Activated CD8-positive, alpha-beta T cell treated with anti-CD3 and anti-CD28 coated beads, Interleukin-2, amount 10 ng/mL, durations not matched to agents 7 days and 5 days (primary cell): ENCODE data around the gene LDLRAD3. TPM values are rescaled to one million over a fixed set of nuclear protein-coding genes. Genes with fewer than 3 reads are reported as not detected.

ENCODE experiments used
- ATAC-seq: fragments of 150-1000 bp; cut with Tn5 transposase; one replicate; pipeline ENCODE4 v1.10.0; 2021; ENCODE audit warnings: moderate library complexity
- CTCF ChIA-PET: fragments of 350-600 bp; sonication (Branson Sonifier 250); formaldehyde crosslinking; loops from one replicate; lab custom pipeline; 2021; ENCODE audit warnings: antibody characterized with exemption; lab: Charles Lee
- POLR2A ChIA-PET: fragments of 350-600 bp; sonication (Branson Sonifier 250); formaldehyde crosslinking; loops from one replicate; lab custom pipeline; 2021; ENCODE audit warnings: antibody characterized with exemption; lab: Charles Lee
- DNase-seq: peaks from one replicate; pipeline ENCODE4 v3.0.0-alpha.2; 2020
- H3K27ac Mint-ChIP-seq: one replicate; pipeline ENCODE4 v1.8.0; 2021; ENCODE audit warnings: mild to moderate bottlenecking, mixed read lengths
- H3K27me3 Mint-ChIP-seq: one replicate; pipeline ENCODE4 v1.8.0; 2021; ENCODE audit warnings: low read depth, mixed read lengths
- H3K36me3 Mint-ChIP-seq: one replicate; pipeline ENCODE4 v1.8.0; 2021; ENCODE audit warnings: low read depth, mixed read lengths
- H3K4me1 Mint-ChIP-seq: one replicate; pipeline ENCODE4 v1.8.0; 2021; ENCODE audit warnings: low read depth, mixed read lengths
- H3K4me3 Mint-ChIP-seq: one replicate; pipeline ENCODE4 v1.8.0; 2021; ENCODE audit warnings: mild to moderate bottlenecking, mixed read lengths
- H3K9me3 Mint-ChIP-seq: one replicate; pipeline ENCODE4 v1.8.0; 2022; ENCODE audit warnings: mixed read lengths; ENCODE audit not compliant: insufficient read depth
- total RNA-seq, 2 experiments: library from RNA; stranded (reverse); gene quantifications; one replicate each; pipeline ENCODE4 v1.2.3, GENCODE V29; 2021

LDLRAD3 gene
- total RNA-seq, 2 experiments from 2014 or later, result 0.21 TPM; not detected in 1

GRCh38 chr11:36061471-36061870, 117.6 kb downstream of the LDLRAD3 start:
- POLR2A ChIA-PET, result no interaction called here
- H3K36me3 Mint-ChIP-seq, result no peaks in the 10 kb centered on the region

GRCh38 chr11:36062796-36063365, 119.0 kb downstream of the LDLRAD3 start:
- H3K4me3 Mint-ChIP-seq, result no peak overlapping the region
- no peaks in the 10 kb centered on the region for H3K4me1 Mint-ChIP-seq
- no peaks in the 10 kb centered on the region for H3K9me3 Mint-ChIP-seq
- ChIA-PET POLR2A (interaction anchor here (0.9 kb wide), 1 partner anchor 11 kb away, joined by 3 read pairs; no protein-coding TSS in a partner anchor), CTCF (interaction anchor here (1.3 kb wide), 1 partner anchor 10 kb away, joined by 4 read pairs; no protein-coding TSS in a partner anchor)
- no peaks in the 10 kb centered on the region for H3K36me3 Mint-ChIP-seq
- DNase-seq (no peak), ATAC-seq (no peak)
- no peak overlapping the region for H3K27ac Mint-ChIP-seq
- H3K27me3 Mint-ChIP-seq, result peaks cover 6% of the 10 kb centered on the region

More at GRCh38 chr11:36061471-36061870, 117.6 kb downstream of the LDLRAD3 start:
- Mint-ChIP-seq H3K27ac (no peak overlapping the region), H3K9me3 (no peaks in the 10 kb centered on the region), H3K4me3 (no peak overlapping the region), H3K4me1 (no peaks in the 10 kb centered on the region), H3K27me3 (peaks cover 6% of the 10 kb centered on the region)
- no peak for DNase-seq
- no peak for ATAC-seq
- CTCF ChIA-PET, result interaction anchor here (0.8 kb wide), 1 partner anchor 204 kb away, joined by 5 read pairs; no protein-coding TSS in a partner anchor

GRCh38 chr11:36065436-36065835, 121.6 kb downstream of the LDLRAD3 start:
- H3K9me3 Mint-ChIP-seq, result no peaks in the 10 kb centered on the region
- H3K36me3 Mint-ChIP-seq, result no peaks in the 10 kb centered on the region
- DNase-seq (no peak), ATAC-seq (no peak)
- peaks cover 6% of the 10 kb centered on the region for H3K27me3 Mint-ChIP-seq
- ChIA-PET POLR2A (no interaction called here), CTCF (interaction anchor here (1.0 kb wide), 1 partner anchor 9 kb away, joined by 3 read pairs; no protein-coding TSS in a partner anchor)
- H3K27ac Mint-ChIP-seq, result no peak overlapping the region
- no peaks in the 10 kb centered on the region for H3K4me1 Mint-ChIP-seq
- no peak overlapping the region for H3K4me3 Mint-ChIP-seq

- POLR2A ChIA-PET, result no interaction called here
- H3K4me3 Mint-ChIP-seq, result no peak overlapping the region
- no peak overlapping the region for H3K27ac Mint-ChIP-seq
- no peaks in the 10 kb centered on the region for H3K9me3 Mint-ChIP-seq
- CTCF ChIA-PET, result no interaction called here
- DNase-seq (no peak), ATAC-seq (no peak)
- H3K36me3 Mint-ChIP-seq, result no peaks in the 10 kb centered on the region
- H3K4me1 Mint-ChIP-seq, result no peaks in the 10 kb centered on the region
- H3K27me3 Mint-ChIP-seq, result peaks cover 6% of the 10 kb centered on the region
Measured at GRCh38 chr11:36066891-36067290, 123.0 kb downstream of the LDLRAD3 start.

GRCh38 chr11:36069576-36070212, 125.8 kb downstream of the LDLRAD3 start:
- Mint-ChIP-seq H3K36me3 (no peaks in the 10 kb centered on the region), H3K4me1 (no peaks in the 10 kb centered on the region), H3K27me3 (peaks cover 2% of the 10 kb centered on the region), H3K27ac (no peak overlapping the region), H3K9me3 (no peaks in the 10 kb centered on the region), H3K4me3 (no peak overlapping the region)
- no peak for DNase-seq
- no peak for ATAC-seq
- ChIA-PET CTCF (no interaction called here), POLR2A (interaction anchor here (0.6 kb wide), 1 partner anchor 287 kb away, joined by 4 read pairs; no protein-coding TSS in a partner anchor)

GRCh38 chr11:36070213-36070953, 126.5 kb downstream of the LDLRAD3 start:
- no peaks in the 10 kb centered on the region for H3K36me3 Mint-ChIP-seq
- ATAC-seq, result no peak
- H3K27me3 Mint-ChIP-seq, result no peaks in the 10 kb centered on the region
- no peaks in the 10 kb centered on the region for H3K4me1 Mint-ChIP-seq
- DNase-seq, result no peak
- no peak overlapping the region for H3K4me3 Mint-ChIP-seq
- no peaks in the 10 kb centered on the region for H3K9me3 Mint-ChIP-seq
- CTCF ChIA-PET, result no interaction called here
- POLR2A ChIA-PET, result interaction anchor here (0.6 kb wide), 1 partner anchor 287 kb away, joined by 4 read pairs; no protein-coding TSS in a partner anchor
- H3K27ac Mint-ChIP-seq, result no peak overlapping the region

- H3K9me3 Mint-ChIP-seq, result no peaks in the 10 kb centered on the region
- no peak for DNase-seq
- ChIA-PET CTCF (interaction anchor here (1.0 kb wide), 1 partner anchor 249 kb away, joined by 3 read pairs; no protein-coding TSS in a partner anchor), POLR2A (no interaction called here)
- H3K36me3 Mint-ChIP-seq, result no peaks in the 10 kb centered on the region
- no peak for ATAC-seq
- H3K4me3 Mint-ChIP-seq, result no peak overlapping the region
- no peak overlapping the region for H3K27ac Mint-ChIP-seq
- H3K4me1 Mint-ChIP-seq, result no peaks in the 10 kb centered on the region
- no peaks in the 10 kb centered on the region for H3K27me3 Mint-ChIP-seq
Measured at GRCh38 chr11:36070954-36071330, 127.1 kb downstream of the LDLRAD3 start.

GRCh38 chr11:36071917-36072500, 128.1 kb downstream of the LDLRAD3 start:
- CTCF ChIA-PET, result interaction anchor here (0.9 to 1.0 kb wide), 2 partner anchors 250 kb away, joined by 3 read pairs; no protein-coding TSS in a partner anchor

GRCh38 chr11:36073411-36074203, 129.7 kb downstream of the LDLRAD3 start:
- POLR2A ChIA-PET, result interaction anchor here (1.3 kb wide), 1 partner anchor 11 kb away, joined by 3 read pairs; no protein-coding TSS in a partner anchor
- no peak overlapping the region for H3K4me3 Mint-ChIP-seq

More at GRCh38 chr11:36071917-36072500, 128.1 kb downstream of the LDLRAD3 start:
- DNase-seq, result no peak
- Mint-ChIP-seq H3K4me1 (no peaks in the 10 kb centered on the region), H3K27me3 (no peaks in the 10 kb centered on the region), H3K4me3 (no peak overlapping the region), H3K9me3 (no peaks in the 10 kb centered on the region), H3K36me3 (no peaks in the 10 kb centered on the region), H3K27ac (no peak overlapping the region)
- POLR2A ChIA-PET, result no interaction called here
- no peak for ATAC-seq

GRCh38 chr11:36074941-36075431, 131.1 kb downstream of the LDLRAD3 start:
- H3K4me1 Mint-ChIP-seq, result no peaks in the 10 kb centered on the region
- ATAC-seq, result no peak
- ChIA-PET CTCF (no interaction called here), POLR2A (no interaction called here)
- H3K27ac Mint-ChIP-seq, result no peak overlapping the region
- H3K4me3 Mint-ChIP-seq, result no peak overlapping the region
- no peaks in the 10 kb centered on the region for H3K36me3 Mint-ChIP-seq
- no peaks in the 10 kb centered on the region for H3K9me3 Mint-ChIP-seq
- no peaks in the 10 kb centered on the region for H3K27me3 Mint-ChIP-seq
- DNase-seq, result no peak

More at GRCh38 chr11:36073411-36074203, 129.7 kb downstream of the LDLRAD3 start:
- ATAC-seq (no peak), DNase-seq (no peak)
- CTCF ChIA-PET, result no interaction called here
- no peaks in the 10 kb centered on the region for H3K27me3 Mint-ChIP-seq
- no peak overlapping the region for H3K27ac Mint-ChIP-seq
- no peaks in the 10 kb centered on the region for H3K4me1 Mint-ChIP-seq
- H3K9me3 Mint-ChIP-seq, result no peaks in the 10 kb centered on the region
- no peaks in the 10 kb centered on the region for H3K36me3 Mint-ChIP-seq

- no peak overlapping the region for H3K27ac Mint-ChIP-seq
- no peaks in the 10 kb centered on the region for H3K9me3 Mint-ChIP-seq
- POLR2A ChIA-PET, result no interaction called here
- H3K36me3 Mint-ChIP-seq, result no peaks in the 10 kb centered on the region
- H3K4me1 Mint-ChIP-seq, result no peaks in the 10 kb centered on the region
- DNase-seq (no peak), ATAC-seq (no peak)
- H3K27me3 Mint-ChIP-seq, result no peaks in the 10 kb centered on the region
- CTCF ChIA-PET, result no interaction called here
- no peak overlapping the region for H3K4me3 Mint-ChIP-seq
Measured at GRCh38 chr11:36077368-36077767, 133.5 kb downstream of the LDLRAD3 start.
